Upper lobe of left lung (tissue), 4 donors: Measurements from ENCODE around the gene SMPX.

ENCODE experiments used
- CTCF ChIP-seq, 6 experiments: fragments of 450-650 bp in 4 of 6; fragments of 200-600 bp in 2 of 6; sonication (generic) in 2 of 6; IDR thresholded peaks; one replicate each; pipeline ENCODE4 v1.5.1; 2016 to 2019; ENCODE audit warnings: antibody characterized with exemption in 6 of 6
- EP300 ChIP-seq, 4 donors: sonication (generic); formaldehyde crosslinking; IDR thresholded peaks; one replicate each; pipeline ENCODE4 v1.5.1; 2017; ENCODE audit warnings: antibody characterized with exemption in 4 of 4, control low read depth in 2 of 4
- POLR2A ChIP-seq, 4 donors: fragments of 450-650 bp; IDR thresholded peaks; one replicate each; pipeline ENCODE4 v1.5.1; 2016 to 2017; ENCODE audit warnings: antibody characterized with exemption in 4 of 4, mild to moderate bottlenecking in 2 of 4
- POLR2AphosphoS5 ChIP-seq, 2 donors: sonication (generic); formaldehyde crosslinking; IDR thresholded peaks; one replicate each; pipeline ENCODE4 v1.5.1; 2017; ENCODE audit warnings: antibody characterized with exemption in 2 of 2

- TF ChIP-seq EP300 (IDR thresholded peaks at IDR 0.05): no peak
- no peak for TF ChIP-seq CTCF (IDR thresholded peaks at IDR 0.05)
- TF ChIP-seq POLR2A (IDR thresholded peaks at IDR 0.05): no peak
- TF ChIP-seq POLR2AphosphoS5 (IDR thresholded peaks at IDR 0.05): no peak
Observed at GRCh38 chrX:21756785-21757529, 959 bp downstream of the SMPX start.
